ENCODE results near the gene NOD2.

NOD2 gene

GRCh38 chr16:50743581-50744225, 50.3 kb downstream of the NOD2 start:
- DNase-seq: no peak

- no peak for DNase-seq
Measured at GRCh38 chr16:50744881-50745280, 51.5 kb downstream of the NOD2 start.

DNA sequence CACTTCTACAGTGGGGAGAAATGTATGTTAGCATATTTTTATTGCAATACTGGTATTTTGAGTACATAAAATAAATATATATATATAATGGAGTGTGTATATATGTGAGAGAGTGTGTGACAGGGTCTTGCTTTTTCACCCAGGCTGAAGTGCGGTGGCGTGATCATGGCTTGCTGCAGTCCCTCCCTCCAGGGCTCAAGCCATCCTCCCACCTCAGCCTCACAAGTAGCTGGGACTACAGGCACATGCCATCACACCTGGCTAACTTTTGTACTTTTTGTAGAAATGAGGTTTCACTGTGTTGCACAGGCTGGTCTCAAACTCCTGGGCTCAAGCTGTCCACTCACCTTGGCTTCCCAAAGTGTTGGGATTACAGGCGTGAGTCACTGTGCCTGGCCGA, 52.5 kb downstream of the NOD2 start:
- no peak for DNase-seq

DNA sequence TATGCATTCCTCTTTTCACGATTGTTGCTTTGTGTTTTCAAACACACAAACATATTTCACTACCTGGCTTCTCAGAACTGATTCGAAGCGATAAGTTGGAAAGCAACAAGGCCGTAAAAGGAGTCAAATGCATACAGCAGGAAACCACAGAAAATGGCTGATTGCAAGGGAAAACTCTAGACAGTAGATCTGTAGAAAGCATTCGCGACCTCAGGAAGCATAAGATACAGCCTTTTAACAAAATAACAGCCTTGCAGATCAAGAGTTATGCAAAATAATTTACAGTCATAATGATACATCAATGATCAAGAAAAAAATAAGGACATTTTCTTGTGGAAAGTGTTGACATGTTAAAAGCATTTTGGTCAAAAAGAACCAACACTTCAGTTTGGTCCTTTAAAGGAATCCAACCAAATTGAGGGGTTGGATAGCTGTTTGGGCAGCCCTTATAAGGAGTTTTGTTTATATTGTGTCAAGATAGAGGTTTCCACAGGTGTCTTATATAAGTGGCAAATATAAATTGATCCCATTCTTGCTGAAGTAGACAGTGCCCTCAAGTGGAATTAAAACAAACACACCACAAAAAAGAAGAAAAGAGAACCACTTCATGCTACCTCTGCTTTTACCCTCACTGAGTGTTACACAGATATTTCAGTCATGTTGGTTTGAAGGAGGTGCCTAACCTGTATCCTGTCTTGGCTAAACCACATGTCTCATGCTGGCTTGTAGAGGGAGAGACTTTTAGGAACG, 54.0 kb downstream of the NOD2 start:
- no peak for DNase-seq

DNA sequence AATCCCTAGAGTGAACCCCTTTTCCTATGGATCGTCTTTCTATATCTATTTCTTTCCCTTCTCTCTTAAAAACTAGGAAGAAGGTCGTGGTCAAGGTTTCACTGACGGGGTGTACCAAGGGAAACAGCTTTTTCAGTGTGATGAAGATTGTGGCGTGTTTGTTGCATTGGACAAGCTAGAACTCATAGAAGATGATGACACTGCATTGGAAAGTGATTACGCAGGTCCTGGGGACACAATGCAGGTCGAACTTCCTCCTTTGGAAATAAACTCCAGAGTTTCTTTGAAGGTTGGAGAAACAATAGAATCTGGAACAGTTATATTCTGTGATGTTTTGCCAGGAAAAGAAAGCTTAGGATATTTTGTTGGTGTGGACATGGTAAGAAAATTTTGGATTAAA, 58.1 kb downstream of the NOD2 start:
- DNase-seq: no peak

DNA sequence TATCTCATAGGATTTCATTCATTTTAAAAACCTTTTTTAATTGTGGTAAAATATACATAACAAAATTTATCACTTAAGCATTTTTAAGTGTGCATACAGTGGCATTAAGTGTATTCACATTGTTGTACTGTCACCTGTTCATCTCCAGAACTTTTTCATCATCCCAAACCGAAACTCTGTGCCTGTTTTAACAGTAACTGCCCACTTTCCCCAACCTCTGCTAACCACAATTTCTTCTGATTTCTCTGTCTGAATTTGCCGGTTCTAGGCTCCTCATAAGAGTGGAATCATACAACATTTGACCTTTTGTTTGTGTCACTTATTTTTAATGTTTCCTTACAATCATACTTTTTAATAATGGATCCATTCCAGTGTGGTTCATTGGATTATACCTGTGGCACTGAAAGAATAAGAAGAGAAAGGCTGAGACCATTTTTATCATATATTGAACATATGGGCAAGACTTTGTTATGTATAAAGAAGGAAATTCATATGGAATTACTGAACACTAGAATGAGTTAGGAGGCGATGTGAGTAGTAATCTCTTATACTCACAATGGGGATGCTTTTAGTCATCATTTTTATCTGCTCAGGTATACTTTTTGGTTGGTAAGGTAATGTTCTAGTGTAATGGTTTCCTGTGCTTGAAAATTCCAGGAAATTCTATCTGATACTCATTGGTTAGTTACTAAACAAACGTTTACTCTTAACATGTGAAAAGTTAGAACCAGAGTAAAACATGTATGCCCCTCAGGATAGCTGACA, 59.2 kb downstream of the NOD2 start:
- DNase-seq: no peak

DNA sequence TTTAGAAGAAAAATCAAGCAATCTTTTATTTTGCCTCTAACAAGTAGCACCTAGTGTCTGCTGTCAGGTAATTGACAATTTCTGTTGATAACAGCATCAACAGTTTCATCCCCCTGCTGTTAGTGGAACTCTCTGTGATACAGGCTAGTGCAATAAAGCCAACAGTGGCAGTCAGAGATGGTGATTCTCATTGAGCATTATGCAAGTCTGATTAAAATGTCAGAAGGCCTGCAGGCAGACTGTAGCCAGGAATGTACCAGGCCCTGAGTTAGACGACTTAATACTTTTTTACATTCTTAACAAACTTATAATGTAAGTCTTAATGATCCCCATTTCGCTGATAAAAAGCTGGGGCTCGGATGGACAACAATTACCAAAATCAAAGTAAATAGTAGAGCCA, 63.1 kb downstream of the NOD2 start:
- no peak for DNase-seq

- no peak for DNase-seq
Measured at GRCh38 chr16:50761267-50761666, 67.9 kb downstream of the NOD2 start.

GRCh38 chr16:50762241-50762640, 68.8 kb downstream of the NOD2 start:
- DNase-seq: no peak

DNA sequence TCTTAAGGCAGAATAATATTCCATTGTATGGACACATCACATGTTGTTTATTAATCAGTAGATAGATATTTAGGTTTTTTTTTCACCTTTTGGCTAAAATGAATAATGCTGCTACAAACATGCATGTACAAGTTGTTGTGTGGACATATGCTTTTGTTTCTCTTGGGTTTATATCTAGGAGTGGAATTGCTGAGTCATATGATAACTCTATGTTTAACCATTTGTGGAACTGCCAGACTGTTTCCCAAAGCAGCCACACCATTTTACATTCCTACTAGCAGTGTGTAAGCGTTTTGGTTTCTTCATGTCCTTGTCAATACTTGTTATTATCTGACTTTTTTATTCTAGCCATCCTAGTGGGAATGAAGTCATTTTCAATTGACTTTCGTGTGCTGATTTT, 69.8 kb downstream of the NOD2 start:
- no peak for DNase-seq

GRCh38 chr16:50765260-50765659, 71.9 kb downstream of the NOD2 start:
- DNase-seq: no peak

- DNase-seq: no peak
Measured at GRCh38 chr16:50765861-50766260, 72.5 kb downstream of the NOD2 start.

GRCh38 chr16:50767197-50767596, 73.8 kb downstream of the NOD2 start:
- no peak for DNase-seq

DNA sequence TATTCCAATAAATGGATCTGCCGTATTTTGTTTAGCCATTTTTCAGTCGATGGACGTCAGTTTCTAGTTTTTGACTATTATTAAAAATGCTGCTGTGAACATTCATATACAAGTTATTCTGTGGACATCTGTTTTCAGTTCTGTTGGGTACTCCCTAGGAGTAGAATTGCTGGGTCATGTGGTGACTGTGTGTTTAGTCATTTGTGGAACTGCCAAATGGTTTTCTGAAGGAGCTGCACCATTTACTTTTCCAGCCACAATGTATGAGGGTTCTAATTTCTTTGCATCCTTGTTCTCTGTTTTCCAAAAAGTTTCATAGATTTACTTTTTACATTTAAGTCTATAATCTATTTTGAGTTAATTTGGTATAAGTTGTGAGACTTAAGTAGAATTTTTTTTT, 78.0 kb downstream of the NOD2 start:
- no peak for DNase-seq

DNA sequence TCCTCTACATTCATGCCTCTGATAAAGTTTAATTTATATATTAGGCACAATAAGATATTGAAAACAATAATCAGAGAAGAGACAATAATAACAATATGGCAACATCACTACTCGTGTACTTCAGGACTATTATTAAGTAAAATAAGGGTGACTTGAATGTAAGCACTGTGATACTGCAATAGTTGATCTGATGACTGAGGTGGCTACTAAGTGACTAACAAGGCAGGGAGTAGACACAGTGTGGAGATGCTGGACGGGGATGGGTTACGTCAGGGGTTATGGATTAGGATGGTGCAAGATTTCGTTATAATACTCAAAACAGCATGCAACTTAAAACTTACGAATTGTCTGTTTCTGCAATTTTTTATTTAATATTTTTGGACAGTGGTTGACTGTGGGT, 81.0 kb downstream of the NOD2 start:
- DNase-seq: no peak

DNA sequence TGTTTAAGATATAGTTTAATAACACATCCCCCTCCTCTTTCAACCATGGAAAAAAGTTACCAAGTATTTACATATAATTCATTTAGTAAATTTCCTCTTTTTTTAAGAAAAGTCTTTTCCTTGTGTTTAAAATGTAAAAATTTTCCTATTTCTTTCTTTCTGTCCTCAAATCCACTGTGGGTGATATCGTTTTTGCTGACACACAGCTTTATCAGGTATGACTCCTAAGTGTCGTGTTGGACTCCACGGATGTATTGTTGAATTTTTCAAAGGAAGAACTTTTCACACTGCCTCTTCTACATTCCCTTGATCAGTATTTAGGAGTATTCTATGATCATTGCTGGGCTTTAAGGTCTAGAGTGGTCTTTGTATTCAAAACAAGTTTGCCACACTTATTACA, 81.6 kb downstream of the NOD2 start:
- no peak for DNase-seq

- DNase-seq: no peak
Measured at GRCh38 chr16:50776037-50776436, 82.6 kb downstream of the NOD2 start.

GRCh38 chr16:50778284-50779163, 85.1 kb downstream of the NOD2 start:
- DNase-seq: no peak

DNA sequence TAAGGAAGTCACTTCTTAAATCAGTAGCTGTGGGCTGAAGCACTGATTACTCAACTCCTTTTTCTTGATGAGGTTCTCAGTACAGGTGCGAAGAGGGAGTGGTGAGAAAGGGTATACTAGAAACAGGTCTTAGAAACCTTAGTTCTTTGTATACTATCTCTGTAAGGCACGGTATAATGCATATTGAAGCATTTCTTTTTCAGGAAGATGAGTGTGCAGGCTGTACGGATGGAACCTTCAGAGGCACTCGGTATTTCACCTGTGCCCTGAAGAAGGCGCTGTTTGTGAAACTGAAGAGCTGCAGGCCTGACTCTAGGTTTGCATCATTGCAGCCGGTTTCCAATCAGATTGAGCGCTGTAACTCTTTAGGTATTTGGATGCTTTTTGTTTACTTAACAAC, 87.6 kb downstream of the NOD2 start:
- DNase-seq: no peak

- DNase-seq: no peak
Measured at GRCh38 chr16:50781518-50781917, 88.1 kb downstream of the NOD2 start.
